ENCODE measurements around the gene UBTD2.
"Not testable (repeated sequence)": the region's sequence is repeated elsewhere in the genome, so short reads cannot be mapped to it uniquely, and the experiment has no call there.

UBTD2 gene, protein sequence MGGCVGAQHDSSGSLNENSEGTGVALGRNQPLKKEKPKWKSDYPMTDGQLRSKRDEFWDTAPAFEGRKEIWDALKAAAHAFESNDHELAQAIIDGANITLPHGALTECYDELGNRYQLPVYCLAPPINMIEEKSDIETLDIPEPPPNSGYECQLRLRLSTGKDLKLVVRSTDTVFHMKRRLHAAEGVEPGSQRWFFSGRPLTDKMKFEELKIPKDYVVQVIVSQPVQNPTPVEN

DNA sequence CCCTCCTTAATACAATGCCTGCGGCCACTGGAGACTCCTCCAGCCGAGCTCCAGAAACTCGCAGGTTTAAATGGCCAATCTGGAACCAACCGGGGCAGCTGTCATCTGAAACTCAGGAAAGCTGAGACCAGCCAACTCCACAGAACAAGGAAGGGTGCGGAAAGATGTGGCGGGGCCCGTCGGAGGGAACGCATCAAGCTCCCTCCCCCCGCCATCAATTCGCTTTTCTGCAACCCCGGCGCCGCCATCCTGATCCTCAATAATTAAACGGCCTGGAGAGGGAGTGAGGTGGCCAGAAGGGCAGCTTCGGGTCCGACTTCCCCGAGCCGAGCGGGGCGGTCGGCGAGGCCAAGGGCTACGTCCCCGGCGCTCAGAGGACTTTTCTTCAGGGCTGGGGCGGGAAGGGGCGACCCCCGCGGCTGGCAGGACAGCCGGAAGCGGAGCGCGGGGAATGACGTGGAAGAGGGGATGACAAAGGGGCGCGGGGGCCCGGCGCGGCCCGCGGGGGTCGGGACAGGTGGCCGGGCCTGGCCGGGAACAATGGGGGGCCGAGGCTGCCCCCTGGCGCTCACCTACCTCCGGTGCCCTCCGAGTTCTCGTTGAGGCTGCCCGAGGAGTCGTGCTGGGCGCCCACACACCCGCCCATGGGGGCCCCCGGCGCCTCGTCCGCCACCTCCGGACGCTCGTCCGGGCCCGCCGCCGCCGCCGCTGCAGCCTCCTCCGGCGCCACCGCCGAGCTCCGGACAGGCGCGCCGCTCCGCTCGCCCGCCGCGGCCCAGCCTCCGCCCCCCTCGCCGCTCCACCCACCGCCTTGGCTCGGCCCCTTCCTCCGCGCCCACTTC is at the start of gene UBTD2:
UBTD2 (minus strand) TSS at position 745 of the 842 bp plus-strand sequence; CDS start at position 646, 99 bp downstream.
- peak; percentile 85 for DNase-seq

DNA sequence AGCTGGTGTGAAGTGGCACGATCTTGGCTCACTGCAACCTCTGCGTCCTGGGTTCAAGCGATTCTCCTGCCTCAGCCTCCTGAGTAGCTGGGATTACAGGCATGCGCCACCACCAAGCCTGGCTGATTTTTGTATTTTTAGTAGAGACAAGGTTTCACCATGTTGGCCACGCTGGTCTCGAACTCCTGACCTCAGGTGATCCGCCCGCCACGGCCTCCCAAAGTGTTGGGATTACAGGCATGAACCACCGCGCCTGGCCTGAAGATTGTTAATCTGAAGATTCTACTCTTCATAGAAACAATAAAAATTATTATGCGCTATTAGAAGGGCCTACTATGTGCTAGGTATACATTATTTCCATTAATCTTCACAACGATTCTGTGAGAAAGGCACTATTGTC is 43.3 kb upstream of the UBTD2 start:
- not testable (repeated sequence) for DNase-seq

DNA sequence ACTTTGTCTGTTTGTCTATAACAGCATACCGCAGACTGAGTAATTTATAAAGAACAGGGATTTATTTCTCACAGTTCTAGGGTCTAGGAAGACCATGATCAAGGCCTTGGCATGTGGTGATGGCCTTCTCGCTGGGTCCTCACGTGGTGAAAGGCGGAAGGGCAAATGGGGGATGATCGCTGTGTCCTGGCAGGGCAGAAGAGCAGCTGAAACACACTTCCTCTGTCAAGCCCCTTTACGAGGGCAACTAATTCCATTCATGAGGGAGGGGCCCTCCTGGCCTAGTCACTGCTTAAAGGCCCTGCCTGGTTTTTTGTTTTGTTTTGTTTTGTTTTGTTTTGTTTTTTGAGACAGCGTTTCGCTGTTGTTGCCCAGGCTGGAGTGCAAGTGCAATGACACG is 41.9 kb upstream of the UBTD2 start:
- no peak for DNase-seq

DNA sequence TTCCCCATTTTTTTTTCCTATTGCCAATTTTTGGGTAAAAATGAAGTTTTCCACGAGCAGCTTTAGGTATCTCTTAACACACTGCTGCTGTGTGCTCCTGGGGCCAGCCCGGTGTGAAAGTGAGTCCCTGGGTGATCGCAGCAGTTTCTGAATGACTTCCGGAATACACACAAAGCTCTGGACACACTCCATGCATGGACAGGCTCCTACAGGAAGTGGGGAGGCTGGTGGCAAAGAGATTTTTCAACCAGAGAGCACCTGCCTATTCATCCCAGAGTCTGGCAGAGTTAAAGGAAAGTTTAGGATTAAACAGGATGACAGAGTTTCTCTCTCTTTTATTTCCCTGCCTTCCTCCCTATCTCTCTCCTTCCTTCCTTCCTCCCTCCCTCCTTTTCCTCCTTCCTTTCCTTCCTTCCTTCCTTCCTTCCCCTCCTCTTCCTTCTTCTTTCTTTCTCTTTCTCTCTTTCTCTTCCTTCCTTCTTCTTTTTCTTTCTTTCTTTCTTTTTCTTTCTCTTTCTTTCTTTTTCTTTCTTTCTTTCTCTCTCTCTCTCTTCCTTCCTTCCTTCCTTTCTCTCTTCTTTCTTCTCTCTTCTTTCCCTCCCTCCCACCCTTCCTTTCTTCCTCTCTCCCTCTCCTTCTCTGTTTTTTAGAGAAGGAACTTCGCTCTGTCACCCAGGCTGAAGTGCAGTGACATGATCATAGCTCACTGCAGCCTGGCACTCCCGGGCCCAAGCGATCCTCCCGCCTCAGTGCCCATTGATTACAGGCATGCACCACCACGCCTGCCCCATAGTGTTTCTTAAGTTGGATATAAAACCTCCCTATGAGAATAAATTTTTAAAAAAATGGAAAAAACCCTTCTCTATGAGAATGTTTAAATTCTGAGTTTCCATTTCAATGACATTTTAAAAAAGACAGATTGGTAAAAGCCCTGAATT is 38.7 kb upstream of the UBTD2 start:
- no peak for DNase-seq

DNA sequence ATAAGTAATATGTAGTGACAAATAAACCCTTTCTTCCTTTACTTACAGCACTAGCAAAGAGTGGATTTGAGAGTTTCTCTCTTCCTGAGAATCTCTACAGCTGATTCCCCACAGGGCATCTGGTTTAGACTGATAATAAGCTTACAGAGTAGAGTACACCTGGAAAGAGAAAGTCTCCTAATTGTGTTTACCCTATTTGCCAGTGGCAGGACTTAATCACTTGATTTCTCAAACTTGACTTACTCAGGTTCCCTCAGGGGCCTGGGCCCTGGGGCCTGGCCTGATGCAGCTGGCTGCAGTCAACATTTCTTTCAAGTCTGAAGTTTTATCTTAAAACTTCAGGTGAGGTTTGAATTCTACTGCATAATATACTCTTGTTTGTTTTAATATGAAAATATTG is 38.0 kb upstream of the UBTD2 start:
- DNase-seq, result no peak

DNA sequence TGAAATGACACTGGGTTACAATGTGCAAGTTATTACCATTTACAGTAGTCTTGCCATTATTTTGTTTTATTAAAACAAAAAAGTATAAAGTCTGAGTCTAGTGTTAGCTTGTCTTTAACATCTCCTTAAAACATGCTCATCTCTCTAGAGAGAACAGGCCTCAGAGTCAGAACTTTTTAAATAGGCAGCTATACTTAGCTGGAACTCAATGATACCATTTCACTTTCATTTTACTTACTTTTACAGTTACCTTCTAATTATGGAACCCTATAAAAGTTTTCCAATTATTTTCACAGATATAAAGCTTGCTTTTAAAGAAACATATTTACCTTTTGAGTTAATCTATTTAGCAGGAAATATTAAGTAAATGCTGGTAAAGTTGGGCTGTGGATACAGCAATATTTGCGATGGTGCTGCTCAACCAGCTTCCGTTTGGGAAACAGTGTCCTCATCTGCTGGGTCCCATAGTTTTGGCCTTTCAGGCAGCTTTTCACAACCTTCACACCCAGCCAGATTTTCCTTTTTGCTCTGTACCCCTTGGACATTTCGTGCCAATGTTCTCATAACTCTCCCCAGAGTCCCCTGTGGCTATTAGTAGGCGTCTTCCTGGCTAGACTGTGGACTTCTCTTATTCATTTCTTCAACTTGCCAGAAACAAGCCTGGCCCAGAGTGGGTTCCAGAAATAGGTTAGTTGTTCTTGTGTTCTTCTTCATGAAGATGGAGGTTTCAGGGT is 36.3 kb upstream of the UBTD2 start:
- no peak for DNase-seq

DNA sequence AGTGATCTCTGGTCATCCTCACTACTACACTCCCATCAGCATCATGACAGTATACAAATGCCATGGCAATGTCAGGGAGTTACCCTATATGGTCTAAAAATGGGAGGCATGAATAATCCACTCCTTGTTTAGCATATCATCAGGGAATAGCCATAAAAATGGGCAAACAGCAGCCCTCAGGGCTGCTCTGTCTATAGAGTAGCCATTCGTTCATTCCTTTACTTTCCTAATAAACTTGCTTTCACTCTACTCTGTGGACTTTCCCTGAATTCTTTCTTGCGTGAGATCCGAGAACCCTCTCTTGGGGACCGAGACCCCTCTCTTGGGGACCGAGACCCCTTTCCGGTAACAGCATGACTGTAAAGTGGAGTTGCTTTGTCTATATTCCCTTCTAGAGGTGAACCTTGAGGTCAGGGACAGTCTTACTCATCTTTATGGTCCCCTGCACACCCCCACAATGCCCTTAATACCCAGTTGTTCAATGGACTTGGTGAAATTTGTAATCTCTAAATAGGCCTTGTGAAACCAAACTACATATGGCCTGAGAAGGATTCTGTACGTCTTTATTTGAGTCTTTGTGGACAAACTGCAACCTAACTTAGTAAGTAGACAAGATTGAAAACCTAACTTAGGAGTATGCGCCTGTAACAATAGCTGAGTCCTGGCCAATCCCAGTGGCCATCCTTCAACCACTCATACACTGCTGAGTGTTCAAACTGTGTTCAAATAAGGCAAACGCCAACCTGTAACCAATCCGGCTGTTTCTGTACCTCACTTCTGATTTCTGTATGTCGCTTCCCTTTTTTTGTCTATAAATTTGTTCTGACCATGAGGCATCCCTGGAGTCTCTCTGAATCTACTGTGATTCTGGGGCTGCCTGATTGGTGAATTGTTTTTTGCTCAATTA is 32.3 kb upstream of the UBTD2 start:
- DNase-seq, result no peak

DNA sequence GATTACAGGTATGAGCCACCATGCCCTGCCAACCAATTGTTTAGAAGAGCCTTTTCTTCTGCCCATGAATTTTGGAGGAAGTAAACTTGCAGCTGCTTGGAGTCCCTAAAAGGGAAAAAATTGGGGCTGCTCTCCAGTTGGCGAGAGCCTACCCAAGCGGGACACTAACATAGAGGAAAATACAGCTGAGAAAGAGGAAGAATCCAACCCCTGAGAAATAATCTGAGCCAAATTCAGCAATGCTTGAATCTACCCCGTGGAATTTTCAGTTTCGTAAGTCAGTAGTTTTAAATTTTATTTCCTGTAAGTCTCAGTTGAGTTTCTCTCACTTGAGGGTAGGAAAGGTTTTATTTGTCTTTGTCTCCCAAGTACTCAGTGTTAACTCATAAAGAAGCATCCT is 30.4 kb upstream of the UBTD2 start:
- no peak for DNase-seq

DNA sequence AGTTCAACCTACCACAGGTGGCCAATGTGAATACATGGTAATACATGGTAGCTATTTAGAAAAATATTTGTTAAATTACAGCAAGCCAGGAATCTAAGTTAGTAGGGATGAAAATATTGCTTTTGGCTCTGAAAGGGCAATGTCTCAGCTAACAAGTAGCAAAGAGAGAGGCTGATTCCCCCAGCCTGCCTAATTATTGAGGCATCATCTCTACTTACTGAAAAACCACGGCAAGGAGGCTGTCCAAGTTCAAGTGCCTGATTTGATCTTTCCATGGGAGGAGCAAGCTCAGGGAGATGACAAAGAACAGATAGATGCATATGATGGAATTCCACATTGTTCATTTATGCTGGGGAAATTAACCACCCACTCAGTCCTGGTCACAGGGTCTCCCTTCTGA is 28.7 kb upstream of the UBTD2 start:
- DNase-seq, result no peak

DNA sequence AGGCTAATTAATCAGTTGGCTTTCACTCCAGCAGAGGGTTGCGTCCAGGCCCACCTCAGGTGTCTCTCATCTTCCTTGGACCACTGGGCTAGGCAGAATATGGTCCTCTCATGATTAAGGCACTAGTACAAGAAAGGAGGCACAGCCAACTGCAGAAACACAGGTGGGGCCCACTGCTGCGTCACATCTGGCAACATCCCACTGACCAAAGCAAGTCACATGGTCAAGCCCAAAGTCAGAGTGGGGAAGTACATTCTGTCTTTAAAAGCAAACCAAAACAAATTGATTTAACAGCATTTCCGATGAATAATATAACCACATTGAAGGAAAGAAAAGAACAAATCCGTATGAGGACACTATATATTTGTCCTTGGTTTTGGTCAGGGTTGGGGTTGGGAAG is 28.0 kb upstream of the UBTD2 start:
- no peak for DNase-seq

DNA sequence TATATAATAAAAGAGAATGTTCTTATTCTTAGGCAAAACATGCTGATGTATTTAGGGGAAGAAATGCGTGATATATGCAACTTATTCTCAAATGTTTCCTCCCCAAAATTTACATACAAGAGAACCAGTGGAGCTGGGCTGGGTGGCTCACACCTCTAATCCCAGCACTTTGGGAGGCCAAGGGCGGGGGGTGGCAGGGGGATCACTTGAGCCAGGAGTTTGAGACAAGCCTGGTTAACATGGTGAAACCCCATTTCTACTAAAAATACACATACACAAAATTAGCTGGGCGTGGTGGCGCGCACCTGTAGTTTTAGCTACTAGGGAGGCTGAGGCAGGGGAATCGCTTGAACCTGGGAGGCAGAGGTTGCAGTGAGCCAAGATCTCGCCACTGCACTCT is 27.5 kb upstream of the UBTD2 start:
- no peak for DNase-seq

DNA sequence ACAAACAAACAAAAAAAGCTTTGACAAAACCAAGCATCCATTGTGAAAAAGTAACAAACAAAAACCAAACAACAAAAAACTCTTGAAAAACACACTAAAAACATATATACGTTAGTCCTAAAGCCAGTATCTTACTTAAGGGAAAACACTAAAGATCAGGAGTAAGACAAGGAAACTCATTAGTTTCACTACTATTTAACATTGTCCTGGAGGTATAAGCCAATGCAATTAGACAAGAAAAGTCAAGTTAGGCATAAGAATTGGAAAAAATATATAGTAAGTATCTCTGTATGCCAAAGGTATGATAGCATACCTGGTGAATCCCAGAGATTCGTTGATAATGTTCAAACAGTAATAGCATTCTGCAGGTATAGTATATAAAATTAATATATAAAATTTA is 21.8 kb upstream of the UBTD2 start:
- no peak for DNase-seq

DNA sequence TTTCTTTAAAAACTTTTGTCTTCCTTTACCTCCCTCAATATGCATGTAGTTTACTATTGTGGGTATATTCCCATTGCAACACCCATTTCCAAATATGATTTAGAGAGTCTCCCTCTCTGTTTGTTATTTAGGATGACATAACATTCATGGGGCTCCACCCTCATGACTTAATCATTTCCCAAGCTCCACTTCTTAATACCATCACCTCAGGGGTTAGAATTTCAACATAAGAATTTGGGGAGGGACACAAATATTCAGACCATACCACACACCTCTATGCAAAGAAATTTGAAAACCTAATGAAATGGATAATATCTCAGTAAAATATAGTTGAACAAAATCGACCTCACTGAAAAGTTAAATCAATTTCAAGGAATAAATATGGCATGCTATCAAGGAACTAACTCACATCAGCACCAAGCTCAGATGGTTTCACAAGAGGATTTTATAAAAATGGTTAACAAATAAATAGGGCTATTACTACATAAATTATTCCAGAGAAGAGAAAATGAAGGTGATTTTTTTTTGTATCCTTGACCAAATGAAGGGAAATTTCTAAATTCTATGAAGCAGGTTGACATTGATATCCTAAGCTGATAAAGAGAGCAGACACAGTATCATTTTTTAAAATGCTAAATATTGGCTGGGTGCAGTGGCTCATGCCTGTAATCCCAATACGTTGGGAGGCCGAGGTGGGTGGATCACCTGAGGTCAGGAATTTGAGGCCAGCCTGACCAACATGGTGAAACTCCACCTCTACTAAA is 20.2 kb upstream of the UBTD2 start:
- peak; percentile 49 for DNase-seq

DNA sequence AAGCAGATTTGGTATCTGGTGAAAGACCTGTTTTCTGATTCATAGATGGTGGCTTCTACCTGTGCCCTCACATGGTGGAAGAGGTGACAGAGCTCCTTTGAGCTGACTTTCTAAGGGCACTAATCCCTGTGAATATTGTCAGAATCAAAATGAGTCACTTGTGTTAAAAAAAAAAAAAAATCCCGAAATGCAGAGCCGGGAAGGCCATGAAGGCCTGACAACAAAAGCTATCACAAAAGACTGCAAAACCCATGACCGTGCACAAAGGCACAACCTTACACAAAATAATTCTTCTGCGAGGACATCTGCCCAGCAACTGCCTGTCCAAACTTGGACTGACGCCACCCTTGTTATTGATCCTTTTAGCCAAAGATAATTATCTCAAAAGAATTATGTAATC is 19.6 kb upstream of the UBTD2 start:
- DNase-seq, result no peak

DNA sequence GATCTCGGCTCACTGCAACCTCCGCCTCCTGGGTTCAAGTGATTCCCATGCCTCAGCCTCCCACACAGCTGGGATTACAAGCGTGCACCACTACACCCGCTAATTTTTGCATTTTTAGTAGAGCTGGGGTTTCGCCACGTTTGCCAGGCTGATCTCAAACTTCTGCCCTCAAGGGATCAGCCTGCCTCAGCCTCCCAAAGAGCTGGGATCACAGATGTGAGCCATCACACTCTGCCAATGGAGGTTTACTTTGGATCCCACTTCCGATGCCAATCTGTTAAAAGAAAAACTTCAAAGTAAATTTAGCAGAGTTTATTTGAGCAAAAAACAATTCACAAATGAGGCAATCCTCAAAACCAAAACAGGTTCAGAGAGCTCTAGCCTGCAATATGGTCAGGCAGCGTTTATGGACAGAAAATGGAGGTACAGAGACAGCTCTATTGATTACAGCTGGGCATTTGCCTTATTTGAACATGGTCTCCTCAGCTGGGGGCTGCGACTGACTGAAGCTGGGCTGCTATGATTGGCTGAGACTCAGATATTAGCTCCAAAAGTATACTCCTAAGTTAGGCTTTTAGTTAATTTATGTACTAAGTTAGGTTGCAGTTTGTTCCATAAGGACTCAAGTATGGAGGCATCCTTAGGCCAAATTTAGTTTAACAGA is 18.6 kb upstream of the UBTD2 start:
- no peak for DNase-seq

DNA sequence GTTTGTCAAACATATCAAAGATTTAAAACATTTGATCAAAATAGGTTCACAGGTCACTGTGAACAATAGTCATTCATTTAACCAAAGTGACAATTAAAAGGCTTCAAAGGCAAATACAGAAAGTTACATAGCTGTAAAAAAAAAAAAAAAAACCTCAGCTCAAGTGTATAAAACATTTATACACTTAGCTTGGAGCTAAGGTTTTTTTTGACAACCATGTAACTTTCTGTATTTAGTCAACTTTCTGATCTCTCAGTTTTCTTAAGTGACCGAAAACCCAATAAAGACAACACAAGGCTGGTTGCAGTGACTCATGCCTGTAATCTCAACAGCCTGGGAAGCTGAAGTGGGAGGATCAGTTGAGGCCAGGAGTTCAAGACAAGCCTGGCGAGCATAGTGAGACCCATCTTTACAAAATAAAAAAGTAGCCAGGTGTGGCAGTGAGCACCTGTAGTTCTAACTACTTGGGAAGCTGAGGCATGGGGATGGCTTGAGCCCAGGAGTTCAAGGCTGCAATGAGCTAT is 16.4 kb upstream of the UBTD2 start:
- DNase-seq, result peak; percentile 40

DNA sequence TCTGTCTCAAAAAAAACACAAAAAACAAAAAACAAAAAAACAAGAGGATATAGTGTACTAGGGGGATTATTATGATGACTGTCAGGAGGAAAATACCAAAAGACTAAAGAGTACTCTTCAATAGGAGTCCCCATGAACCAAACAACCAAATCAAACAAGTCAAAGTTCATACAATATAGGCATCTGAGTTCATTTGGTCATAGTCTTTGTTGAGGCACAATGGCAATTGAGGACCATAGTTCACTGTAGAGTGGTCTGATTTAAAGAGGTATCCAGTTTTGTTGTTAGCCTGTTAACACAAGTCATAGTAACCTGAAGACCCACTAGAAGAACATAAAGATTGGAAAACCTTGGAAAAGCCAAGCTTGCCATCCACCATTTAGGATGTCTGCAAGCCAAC is 11.3 kb upstream of the UBTD2 start:
- no peak for DNase-seq

DNA sequence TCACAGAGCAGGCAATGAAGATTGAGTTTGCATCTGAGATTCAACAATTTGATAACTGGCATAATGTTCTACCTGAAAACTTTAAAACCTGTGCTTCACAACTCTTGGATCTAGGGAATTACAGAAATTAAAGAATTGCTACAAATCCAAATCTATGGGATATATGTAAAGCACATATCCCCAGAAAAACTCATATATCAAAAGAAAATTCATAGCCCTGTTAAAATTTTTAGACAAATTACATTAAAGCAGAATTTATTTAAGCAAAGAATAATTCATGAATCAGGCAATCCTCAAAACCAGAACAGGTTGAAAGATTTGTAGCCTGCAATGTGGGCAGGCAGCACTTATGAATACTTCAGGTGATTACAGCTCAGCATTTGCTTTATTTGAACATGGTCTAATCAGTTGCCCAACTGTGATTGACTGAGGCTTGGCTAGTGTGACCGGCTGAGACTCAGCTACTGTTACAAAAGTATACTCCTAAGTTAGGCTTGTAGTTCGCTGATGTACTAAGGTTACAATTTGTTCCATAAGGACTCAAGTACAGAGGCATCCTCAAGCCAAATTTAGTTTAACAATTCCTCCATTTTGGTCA is 10.3 kb upstream of the UBTD2 start:
- no peak for DNase-seq

DNA sequence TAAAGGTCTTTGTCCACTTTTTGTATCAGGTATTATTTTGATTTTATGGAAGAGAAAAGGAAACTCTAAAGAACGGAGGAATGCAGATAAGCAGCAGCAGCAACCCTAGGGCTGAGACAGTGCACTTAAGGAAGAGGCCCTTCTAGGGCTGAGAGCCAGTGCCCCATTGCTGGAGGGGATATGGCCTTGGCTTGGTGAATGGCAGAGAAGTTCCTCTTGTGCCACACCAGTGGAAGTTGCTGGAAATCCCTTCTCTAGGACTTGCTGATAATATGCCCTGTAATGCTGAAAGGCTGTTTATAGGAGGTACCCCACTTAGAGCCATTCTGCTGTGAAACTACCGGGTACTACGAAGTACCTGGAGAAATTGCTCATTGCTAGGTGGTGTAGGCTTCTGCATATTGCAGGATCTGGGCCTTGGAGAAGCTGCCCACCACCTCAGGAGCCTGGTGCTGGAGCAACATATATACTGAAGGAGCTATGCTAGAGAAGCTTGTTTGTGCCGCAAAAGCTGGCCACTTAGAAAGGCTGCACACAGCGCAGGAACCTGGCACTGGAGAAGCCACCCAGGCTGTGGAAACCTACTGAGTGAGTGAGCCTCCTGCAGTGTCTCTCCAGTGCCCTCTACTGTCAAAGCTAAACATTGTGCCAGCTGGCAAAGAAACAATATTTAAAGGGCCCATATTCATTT is 9.6 kb upstream of the UBTD2 start:
- DNase-seq, result peak; percentile 64
